Nucleus accumbens (tissue), 56 donors: ENCODE measurements around the gene TRABD2B.

Experiments used
- DNase-seq, 56 donors: peaks; one replicate each; lab custom pipeline; 2025; lab: John Stamatoyannopoulos, UW

TRABD2B gene

GRCh38 chr1:47717341-47717740, 279.8 kb downstream of the TRABD2B start:
- DNase-seq = no peak

- no peak for DNase-seq
Measured at GRCh38 chr1:47713975-47714767, 283.0 kb downstream of the TRABD2B start.

- DNase-seq = no peak
Measured at GRCh38 chr1:47713333-47713953, 283.7 kb downstream of the TRABD2B start.

GRCh38 chr1:47712596-47713299, 284.4 kb downstream of the TRABD2B start:
- DNase-seq = no peak

- DNase-seq = no peak
Measured at GRCh38 chr1:47711848-47712492, 285.2 kb downstream of the TRABD2B start.

- DNase-seq = no peak
Measured at GRCh38 chr1:47711184-47711847, 285.9 kb downstream of the TRABD2B start.
